Naive thymus-derived CD8-positive, alpha-beta T cell (primary cell): ENCODE measurements around the gene CCDC83. TPM values are rescaled to one million over a fixed set of nuclear protein-coding genes. Genes with fewer than 3 reads are reported as not detected.
"Not testable (repeated sequence)": the region's sequence is repeated elsewhere in the genome, so short reads cannot be mapped to it uniquely, and the experiment has no call there.

Experiments
- ATAC-seq, 2 donors: fragments of 150-1000 bp; cut with Tn5 transposase in 1 of 2; sonication (Bioruptor Pico), chemical (Tn5 transposase) in 1 of 2; 1 replicate in 1 of 2; 2 replicates in 1 of 2; pipeline ENCODE4 v1.10.0; 2021; ENCODE audit warnings: mild to moderate bottlenecking in 2 of 2, moderate library complexity in 2 of 2
- POLR2A ChIA-PET: fragments of 350-600 bp; sonication (Branson Sonifier 250); formaldehyde crosslinking; loops from one replicate; lab custom pipeline; 2021; ENCODE audit warnings: antibody characterized with exemption; lab: Charles Lee
- DNase-seq, 10 donors: peaks; one replicate each; pipeline versions ENCODE4 v3.0.0 to v3.0.0-alpha.2; 2020 to 2022
- H3K27ac Mint-ChIP-seq, 10 donors: one replicate each; pipeline ENCODE4 v1.8.0; 2020 to 2022; ENCODE audit warnings: mild to moderate bottlenecking in 10 of 10, mixed read lengths in 10 of 10, moderate library complexity in 4 of 10, inconsistent platforms in 1 of 10
- H3K27me3 Mint-ChIP-seq, 5 donors: one replicate each; pipeline ENCODE4 v1.8.0; 2021 to 2022; ENCODE audit warnings: mixed read lengths in 5 of 5
- H3K36me3 Mint-ChIP-seq, 3 donors: one replicate each; pipeline ENCODE4 v1.8.0; 2020 to 2022; ENCODE audit warnings: mixed read lengths in 3 of 3, mild to moderate bottlenecking in 2 of 3, inconsistent platforms in 1 of 3
- H3K4me1 Mint-ChIP-seq, 4 donors: one replicate each; pipeline ENCODE4 v1.8.0; 2021 to 2022; ENCODE audit warnings: mixed read lengths in 4 of 4
- H3K4me3 Mint-ChIP-seq, 10 donors: one replicate each; pipeline ENCODE4 v1.8.0; 2020 to 2022; ENCODE audit warnings: mild to moderate bottlenecking in 10 of 10, mixed read lengths in 10 of 10, moderate library complexity in 6 of 10, inconsistent platforms in 1 of 10
- H3K9me3 Mint-ChIP-seq, 9 donors: one replicate each; pipeline ENCODE4 v1.8.0; 2020 to 2022; ENCODE audit warnings: mixed read lengths in 9 of 9, mild to moderate bottlenecking in 3 of 9, inconsistent platforms in 1 of 9, moderate library complexity in 1 of 9
- polyA plus RNA-seq, 3 donors: library from polyadenylated mRNA; unstranded; fragments of 300-500 nt; fragmentation: Illumina TruSeq; gene quantifications; one replicate each; pipeline ENCODE4 v1.2.3, GENCODE V29; 2021
- total RNA-seq, 8 experiments: library from RNA in 2 of 8; stranded (reverse) in 2 of 8; gene quantifications; one replicate each; pipeline ENCODE4 v1.2.3 and lab custom pipeline; 2021 to 2026

The CCDC83 gene
- total and polyA plus RNA-seq, 5 experiments from 2014 or later, result not detected

DNA sequence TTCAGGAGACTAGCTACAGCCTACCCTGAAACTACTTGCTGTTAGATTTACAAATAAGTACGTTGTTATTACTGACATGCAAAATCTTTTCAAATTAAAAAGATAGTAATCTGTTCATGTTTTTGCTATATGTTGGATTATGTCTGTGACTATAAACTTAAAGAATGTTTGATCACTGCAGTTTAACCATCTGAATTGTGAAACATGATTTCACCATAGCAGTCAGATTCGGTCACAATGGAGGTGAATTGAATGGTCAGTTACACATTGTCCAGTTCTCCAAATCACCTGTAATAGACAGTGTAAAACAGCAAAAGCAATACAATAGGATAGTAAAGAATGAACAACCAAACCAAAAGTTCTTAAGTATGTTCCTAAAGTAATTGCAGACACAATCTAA lies 43.3 kb downstream of the CCDC83 start:
- Mint-ChIP-seq H3K4me1 (no peaks in the 10 kb centered on the region), H3K27ac (no peak overlapping the region), H3K36me3 (peaks cover 0 to 3% (median 0%) of the 10 kb centered on the region in 3 donors), H3K27me3 (peaks cover 0 to 3% (median 0%) of the 10 kb centered on the region in 5 donors), H3K9me3 (peaks cover 0 to 3% (median 0%) of the 10 kb centered on the region in 9 donors), H3K4me3 (no peak overlapping the region)
- POLR2A ChIA-PET, result no interaction called here
- ATAC-seq (no peak), DNase-seq (no peak)

- Mint-ChIP-seq H3K27me3 (peaks cover 0 to 3% (median 0%) of the 10 kb centered on the region in 5 donors), H3K36me3 (no peaks in the 10 kb centered on the region), H3K27ac (no peak overlapping the region), H3K4me3 (no peak overlapping the region), H3K9me3 (no peaks in the 10 kb centered on the region), H3K4me1 (no peaks in the 10 kb centered on the region)
- ATAC-seq (no peak), DNase-seq (no peak)
- POLR2A ChIA-PET, result no interaction called here
Observed at GRCh38 chr11:85902353-85902752, 47.2 kb downstream of the CCDC83 start.

DNA sequence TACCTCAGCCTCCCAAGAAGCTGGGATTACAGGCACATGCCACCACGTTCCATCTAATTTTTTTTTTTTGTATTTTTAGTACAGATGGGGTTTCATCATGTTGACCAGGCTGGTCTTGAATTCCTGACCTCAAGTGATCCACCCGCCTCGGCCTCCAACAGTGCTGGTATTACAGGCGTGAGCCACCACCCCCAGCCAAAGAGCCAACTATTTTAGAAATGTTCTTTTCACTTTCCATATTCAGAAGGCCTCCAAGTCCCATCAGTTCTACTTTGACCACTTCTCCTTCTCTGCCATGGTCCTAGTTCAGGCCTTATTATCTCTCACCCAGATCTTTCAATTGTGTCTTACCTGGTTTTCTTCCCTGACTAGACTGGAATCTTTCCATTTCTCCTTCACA lies 48.2 kb downstream of the CCDC83 start:
- ATAC-seq (no peak), DNase-seq (no peak)
- Mint-ChIP-seq H3K27ac (no peak overlapping the region), H3K9me3 (no peaks in the 10 kb centered on the region), H3K27me3 (peaks cover 0 to 3% (median 0%) of the 10 kb centered on the region in 5 donors), H3K4me1 (no peaks in the 10 kb centered on the region), H3K36me3 (no peaks in the 10 kb centered on the region), H3K4me3 (no peak overlapping the region)
- POLR2A ChIA-PET, result no interaction called here

- DNase-seq (no peak), ATAC-seq (no peak)
- no peaks in the 10 kb centered on the region for H3K36me3 Mint-ChIP-seq
- no peaks in the 10 kb centered on the region for H3K4me1 Mint-ChIP-seq
- no peak overlapping the region for H3K4me3 Mint-ChIP-seq
- POLR2A ChIA-PET, result no interaction called here
- no peaks in the 10 kb centered on the region for H3K9me3 Mint-ChIP-seq
- H3K27ac Mint-ChIP-seq, result no peak overlapping the region
- peaks cover 0 to 3% (median 0%) of the 10 kb centered on the region in 5 donors for H3K27me3 Mint-ChIP-seq
Observed at GRCh38 chr11:85903811-85904210, 48.6 kb downstream of the CCDC83 start.

- H3K4me3 Mint-ChIP-seq, result no peak overlapping the region
- no peaks in the 10 kb centered on the region for H3K4me1 Mint-ChIP-seq
- peaks cover 0 to 11% (median 0%) of the 10 kb centered on the region in 9 donors for H3K9me3 Mint-ChIP-seq
- POLR2A ChIA-PET, result no interaction called here
- no peak for DNase-seq
- H3K27me3 Mint-ChIP-seq, result peaks cover 0 to 3% (median 0%) of the 10 kb centered on the region in 5 donors
- no peak for ATAC-seq
- peak overlapping the region in 1 of 10 donors; percentile 28 for H3K27ac Mint-ChIP-seq
- no peaks in the 10 kb centered on the region for H3K36me3 Mint-ChIP-seq
Observed at GRCh38 chr11:85912414-85912813, 57.2 kb downstream of the CCDC83 start.

DNA sequence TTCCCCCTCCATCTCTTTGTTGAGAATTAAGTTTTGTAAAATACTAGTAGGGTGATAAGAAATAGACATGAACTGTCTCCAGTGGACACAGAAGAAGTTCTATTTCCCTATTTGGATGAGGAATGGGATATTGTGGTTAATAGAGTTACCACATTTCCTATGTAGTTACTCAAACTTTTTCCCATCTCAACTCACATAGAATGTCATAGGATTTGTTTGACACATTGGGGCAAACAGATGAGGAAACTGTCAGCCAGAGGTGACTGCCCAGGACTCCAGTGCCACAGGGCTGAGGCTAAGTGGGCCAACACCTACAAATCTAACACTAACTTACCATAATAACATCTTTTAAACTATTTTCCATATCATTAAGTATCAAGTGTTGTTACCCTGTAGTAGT lies 58.3 kb downstream of the CCDC83 start:
- POLR2A ChIA-PET, result no interaction called here
- Mint-ChIP-seq H3K4me1 (no peaks in the 10 kb centered on the region), H3K36me3 (no peaks in the 10 kb centered on the region), H3K27me3 (peaks cover 0 to 3% (median 0%) of the 10 kb centered on the region in 5 donors), H3K27ac (no peak overlapping the region), H3K9me3 (peaks cover 0 to 11% (median 0%) of the 10 kb centered on the region in 9 donors), H3K4me3 (no peak overlapping the region)
- no peak for ATAC-seq
- DNase-seq, result no peak

GRCh38 chr11:85914425-85914824 lies 59.2 kb downstream of the CCDC83 start:
- Mint-ChIP-seq H3K4me3 (no peak overlapping the region), H3K36me3 (no peaks in the 10 kb centered on the region), H3K27ac (no peak overlapping the region), H3K4me1 (no peaks in the 10 kb centered on the region), H3K9me3 (peaks cover 0 to 11% (median 0%) of the 10 kb centered on the region in 9 donors), H3K27me3 (peaks cover 0 to 3% (median 0%) of the 10 kb centered on the region in 5 donors)
- POLR2A ChIA-PET, result no interaction called here
- DNase-seq (no peak), ATAC-seq (no peak)

DNA sequence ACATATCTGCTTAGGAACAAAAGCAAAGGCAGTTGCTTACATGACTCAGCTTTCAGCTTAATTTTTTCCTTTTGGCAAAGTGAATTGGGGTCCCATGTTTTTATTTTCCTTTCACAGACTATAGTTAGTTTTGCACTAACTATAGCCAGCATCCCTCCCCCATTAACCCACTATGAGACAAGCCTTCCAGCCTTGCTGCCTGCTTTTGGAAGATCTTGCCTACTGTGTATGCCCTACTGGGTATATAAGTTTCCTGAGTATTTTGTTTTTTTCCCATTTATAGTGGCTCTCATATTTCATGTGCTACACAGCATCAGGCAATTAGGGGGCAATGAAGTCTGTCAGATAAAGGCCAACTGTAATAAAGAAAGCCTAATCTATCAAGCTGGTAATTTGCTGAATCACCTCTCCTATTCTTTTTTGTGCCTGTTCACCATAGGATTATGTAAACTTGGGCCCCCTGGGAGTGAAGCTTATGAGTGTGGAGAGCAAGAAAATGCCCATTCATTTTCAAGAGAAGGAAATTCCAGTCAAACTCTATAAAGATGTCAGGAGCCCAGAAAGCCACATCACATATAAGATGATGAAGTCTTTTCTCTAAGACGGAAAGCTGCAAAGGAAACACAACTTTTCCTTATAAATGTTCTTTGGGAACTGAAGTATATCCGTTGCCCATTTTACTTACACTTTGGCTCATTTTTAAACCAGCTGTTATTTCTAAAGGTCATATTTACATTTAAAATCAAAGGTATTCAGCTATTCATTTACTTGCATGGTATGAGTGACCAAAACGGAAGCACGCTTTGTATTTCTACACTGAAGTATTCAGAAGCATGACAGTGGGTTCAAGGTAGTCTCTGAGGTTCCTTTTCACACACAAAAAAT lies 64.0 kb downstream of the CCDC83 start:
- H3K4me3 Mint-ChIP-seq, result no peak overlapping the region
- DNase-seq, result no peak
- H3K9me3 Mint-ChIP-seq, result peaks cover 0 to 11% (median 2%) of the 10 kb centered on the region in 9 donors
- H3K27ac Mint-ChIP-seq, result no peak overlapping the region
- POLR2A ChIA-PET, result no interaction called here
- peaks cover 3 to 16% (median 10%) of the 10 kb centered on the region in 5 donors for H3K27me3 Mint-ChIP-seq
- peaks cover 0 to 4% (median 0%) of the 10 kb centered on the region in 3 donors for H3K36me3 Mint-ChIP-seq
- H3K4me1 Mint-ChIP-seq, result no peaks in the 10 kb centered on the region
- no peak for ATAC-seq

DNA sequence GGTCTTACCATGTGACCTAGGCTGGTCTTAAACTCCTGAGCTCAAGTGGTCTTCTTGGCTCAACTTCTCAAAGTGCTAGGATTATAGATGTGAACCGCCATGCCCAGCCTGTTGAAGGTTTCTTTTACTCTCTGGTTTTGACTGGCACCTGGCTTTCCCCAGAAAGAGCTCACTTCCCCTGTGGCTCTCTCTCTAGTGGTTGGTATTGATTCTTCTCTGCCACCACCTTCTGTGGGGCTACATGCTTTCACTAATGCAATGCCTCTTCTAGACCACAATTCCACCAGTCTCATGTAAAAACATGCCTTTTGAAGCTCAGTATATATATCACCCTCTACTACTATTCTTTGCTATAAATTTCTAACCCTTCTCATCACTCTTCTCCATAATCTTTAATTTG lies 67.2 kb downstream of the CCDC83 start:
- no peaks in the 10 kb centered on the region for H3K4me1 Mint-ChIP-seq
- peaks cover 0 to 4% (median 0%) of the 10 kb centered on the region in 3 donors for H3K36me3 Mint-ChIP-seq
- H3K27ac Mint-ChIP-seq, result no peak overlapping the region
- H3K9me3 Mint-ChIP-seq, result peaks cover 0 to 7% (median 0%) of the 10 kb centered on the region in 9 donors
- H3K4me3 Mint-ChIP-seq, result no peak overlapping the region
- POLR2A ChIA-PET, result no interaction called here
- ATAC-seq (no peak), DNase-seq (no peak)
- H3K27me3 Mint-ChIP-seq, result peaks cover 10 to 33% (median 25%) of the 10 kb centered on the region in 5 donors

- no peak for ATAC-seq
- Mint-ChIP-seq H3K36me3 (peaks cover 0 to 4% (median 0%) of the 10 kb centered on the region in 3 donors), H3K27me3 (peaks cover 10 to 39% (median 28%) of the 10 kb centered on the region in 5 donors), H3K9me3 (peaks cover 0 to 7% (median 0%) of the 10 kb centered on the region in 9 donors), H3K4me3 (no peak overlapping the region), H3K27ac (no peak overlapping the region), H3K4me1 (no peaks in the 10 kb centered on the region)
- POLR2A ChIA-PET, result no interaction called here
- DNase-seq, result no peak
Observed at GRCh38 chr11:85923455-85923854, 68.3 kb downstream of the CCDC83 start.

DNA sequence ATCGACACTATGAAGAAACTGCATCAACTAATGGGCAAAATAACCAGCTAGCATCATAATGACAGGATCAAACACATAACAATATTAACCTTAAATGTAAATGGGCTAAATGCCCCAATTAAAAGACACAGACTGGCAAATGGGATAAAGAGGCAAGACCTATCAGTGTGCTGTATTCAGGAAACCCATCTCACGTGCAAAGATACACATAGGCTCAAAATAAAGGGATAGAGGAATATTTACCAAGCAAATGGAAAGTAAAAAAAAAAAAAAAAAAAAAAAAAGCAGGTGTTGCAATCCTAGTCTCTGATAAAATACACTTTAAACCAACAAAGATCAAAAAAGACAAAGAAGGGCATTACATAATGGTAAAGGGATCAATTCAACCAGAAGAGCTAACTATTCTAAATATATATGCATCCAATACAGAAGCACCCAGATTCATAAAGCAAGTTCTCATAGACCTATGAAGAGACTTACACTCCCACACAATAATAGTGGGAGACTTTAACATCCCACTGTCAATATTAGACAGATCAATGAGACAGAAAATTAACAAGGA lies 71.6 kb downstream of the CCDC83 start:
- POLR2A ChIA-PET, H3K36me3 Mint-ChIP-seq, H3K4me1 Mint-ChIP-seq, ATAC-seq, DNase-seq, H3K4me3 Mint-ChIP-seq, H3K27ac Mint-ChIP-seq: not testable (repeated sequence)
- H3K27me3 Mint-ChIP-seq, result peaks cover 15 to 40% (median 29%) of the 10 kb centered on the region in 5 donors
- peaks cover 0 to 13% (median 5%) of the 10 kb centered on the region in 9 donors for H3K9me3 Mint-ChIP-seq

- no peaks in the 10 kb centered on the region for H3K36me3 Mint-ChIP-seq
- no peak overlapping the region for H3K27ac Mint-ChIP-seq
- no peak for ATAC-seq
- H3K9me3 Mint-ChIP-seq, result peaks cover 0 to 13% (median 6%) of the 10 kb centered on the region in 9 donors
- peaks cover 9 to 30% (median 17%) of the 10 kb centered on the region in 5 donors for H3K27me3 Mint-ChIP-seq
- no peaks in the 10 kb centered on the region for H3K4me1 Mint-ChIP-seq
- DNase-seq, result no peak
- H3K4me3 Mint-ChIP-seq, result no peak overlapping the region
- POLR2A ChIA-PET, result no interaction called here
Observed at GRCh38 chr11:85930879-85931366, 75.7 kb downstream of the CCDC83 start.

GRCh38 chr11:85934596-85935169 lies 79.5 kb downstream of the CCDC83 start:
- no peaks in the 10 kb centered on the region for H3K4me1 Mint-ChIP-seq
- H3K4me3 Mint-ChIP-seq, result no peak overlapping the region

More at GRCh38 chr11:85934596-85935169, 79.5 kb downstream of the CCDC83 start:
- ATAC-seq (no peak), DNase-seq (peak in 1 of 10 donors; percentile 5)
- peaks cover 0 to 6% (median 0%) of the 10 kb centered on the region in 9 donors for H3K9me3 Mint-ChIP-seq
- no peaks in the 10 kb centered on the region for H3K36me3 Mint-ChIP-seq
- H3K27ac Mint-ChIP-seq, result no peak overlapping the region
- POLR2A ChIA-PET, result no interaction called here
- H3K27me3 Mint-ChIP-seq, result peaks cover 3 to 10% (median 6%) of the 10 kb centered on the region in 5 donors
